Stimulated activated memory B cell treated with anti-CD40 and anti-IgM and Interleukin-4, amounts not matched to agents 10 μg/mL and 1 μg/mL and 100 μg/mL, for 72 hours (primary cell): Measurements from ENCODE around the gene CADM1.

Experiments used
- ATAC-seq: fragments of 150-1000 bp; cut with Tn5 transposase; 2 replicates; pipeline ENCODE4 v1.10.0; 2021
- H3K27ac Mint-ChIP-seq: one replicate; pipeline ENCODE4 v1.8.0; 2022; ENCODE audit warnings: mild to moderate bottlenecking, mixed read lengths
- H3K27me3 Mint-ChIP-seq: one replicate; pipeline ENCODE4 v1.8.0; 2022; ENCODE audit warnings: mixed read lengths
- H3K36me3 Mint-ChIP-seq: one replicate; pipeline ENCODE4 v1.8.0; 2022; ENCODE audit warnings: mixed read lengths
- H3K4me1 Mint-ChIP-seq: one replicate; pipeline ENCODE4 v1.8.0; 2022; ENCODE audit warnings: mixed read lengths
- H3K4me3 Mint-ChIP-seq: one replicate; pipeline ENCODE4 v1.8.0; 2022; ENCODE audit warnings: mild to moderate bottlenecking, moderate library complexity, mixed read lengths
- H3K9me3 Mint-ChIP-seq: one replicate; pipeline ENCODE4 v1.8.0; 2022; ENCODE audit warnings: mixed read lengths

Gene CADM1

DNA sequence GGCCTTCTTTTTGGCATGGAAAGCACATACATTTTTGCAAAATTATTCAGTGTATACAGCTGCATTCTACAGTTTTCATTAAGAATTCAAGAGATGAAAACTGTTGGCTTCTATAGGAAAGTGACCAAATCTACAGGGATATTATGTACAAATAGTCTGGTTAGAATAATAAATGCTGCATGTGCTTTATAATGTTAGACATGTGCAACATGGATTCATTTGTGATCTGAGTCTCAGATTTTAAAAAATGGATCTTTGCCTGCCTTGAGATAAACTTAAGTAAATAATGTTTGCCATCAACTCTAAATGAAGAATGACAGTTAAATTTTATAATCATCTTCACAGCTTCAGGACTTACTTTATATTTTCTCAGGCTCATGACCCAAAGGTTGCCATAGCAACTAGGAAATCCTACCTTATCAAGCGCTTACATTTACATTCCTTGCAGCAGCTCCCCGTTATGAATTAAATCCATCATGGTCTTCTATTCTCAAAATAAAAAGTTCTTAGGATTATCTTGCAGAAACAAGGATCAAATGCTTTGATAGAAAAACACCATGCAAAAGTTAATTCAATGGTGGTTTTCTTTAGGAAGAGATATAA is 200.2 kb downstream of the CADM1 start:
- H3K27ac Mint-ChIP-seq, result no peak overlapping the region
- ATAC-seq, result no peak
- no peaks in the 10 kb centered on the region for H3K9me3 Mint-ChIP-seq
- H3K4me3 Mint-ChIP-seq, result no peak overlapping the region
- no peaks in the 10 kb centered on the region for H3K36me3 Mint-ChIP-seq
- no peaks in the 10 kb centered on the region for H3K4me1 Mint-ChIP-seq
- no peaks in the 10 kb centered on the region for H3K27me3 Mint-ChIP-seq

- Mint-ChIP-seq H3K27me3 (no peaks in the 10 kb centered on the region), H3K36me3 (no peaks in the 10 kb centered on the region), H3K27ac (no peak overlapping the region)
Measured at GRCh38 chr11:115302946-115303703, 201.1 kb downstream of the CADM1 start.

DNA sequence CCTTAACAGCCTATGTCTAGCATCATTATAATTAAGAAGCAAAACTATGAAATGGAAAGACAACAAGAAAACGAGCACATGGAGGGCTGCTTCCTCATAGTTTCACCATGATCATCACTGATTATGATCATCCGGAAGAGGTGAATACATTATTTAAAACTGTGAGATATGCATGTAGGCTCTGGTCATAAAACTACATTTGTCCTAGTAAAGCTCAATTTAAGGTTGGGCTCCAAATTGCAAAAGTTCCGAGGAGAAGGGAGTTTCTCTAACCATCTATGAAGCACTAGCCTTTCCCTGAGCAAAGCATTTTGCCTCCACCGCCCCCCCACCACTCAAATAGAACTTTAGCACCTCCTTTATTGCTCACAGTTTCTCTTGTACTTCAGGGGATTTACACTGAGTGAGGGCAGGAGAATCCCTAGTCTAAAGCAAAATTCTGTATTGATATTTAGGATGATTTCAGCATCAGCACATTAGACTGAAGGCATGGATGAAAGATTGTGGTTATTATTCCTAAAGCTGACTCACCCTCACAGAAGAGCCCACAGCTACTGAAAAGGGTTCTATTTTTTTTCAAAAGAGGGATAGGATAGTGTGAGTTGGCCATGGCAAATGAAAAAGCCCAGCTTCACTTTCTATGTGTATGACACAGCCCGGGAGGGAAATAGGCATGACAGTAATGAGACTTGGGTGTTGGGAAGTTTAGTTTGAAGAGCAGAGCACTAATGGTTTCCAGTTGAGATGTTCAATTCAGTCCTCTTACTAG is 203.4 kb downstream of the CADM1 start:
- H3K27ac Mint-ChIP-seq, result no peak overlapping the region
- H3K9me3 Mint-ChIP-seq, result no peaks in the 10 kb centered on the region
- H3K4me1 Mint-ChIP-seq, result no peaks in the 10 kb centered on the region
- no peaks in the 10 kb centered on the region for H3K36me3 Mint-ChIP-seq
- H3K4me3 Mint-ChIP-seq, result no peak overlapping the region
- ATAC-seq, result no peak
- no peaks in the 10 kb centered on the region for H3K27me3 Mint-ChIP-seq

More at GRCh38 chr11:115302946-115303703, 201.1 kb downstream of the CADM1 start:
- no peak for ATAC-seq
- no peaks in the 10 kb centered on the region for H3K4me1 Mint-ChIP-seq
- no peaks in the 10 kb centered on the region for H3K9me3 Mint-ChIP-seq
- no peak overlapping the region for H3K4me3 Mint-ChIP-seq

GRCh38 chr11:115298300-115299012 is 205.8 kb downstream of the CADM1 start:
- H3K4me3 Mint-ChIP-seq, result no peak overlapping the region
- H3K27ac Mint-ChIP-seq, result no peak overlapping the region
- no peaks in the 10 kb centered on the region for H3K36me3 Mint-ChIP-seq
- ATAC-seq, result no peak
- H3K4me1 Mint-ChIP-seq, result no peaks in the 10 kb centered on the region
- no peaks in the 10 kb centered on the region for H3K9me3 Mint-ChIP-seq
- no peaks in the 10 kb centered on the region for H3K27me3 Mint-ChIP-seq

DNA sequence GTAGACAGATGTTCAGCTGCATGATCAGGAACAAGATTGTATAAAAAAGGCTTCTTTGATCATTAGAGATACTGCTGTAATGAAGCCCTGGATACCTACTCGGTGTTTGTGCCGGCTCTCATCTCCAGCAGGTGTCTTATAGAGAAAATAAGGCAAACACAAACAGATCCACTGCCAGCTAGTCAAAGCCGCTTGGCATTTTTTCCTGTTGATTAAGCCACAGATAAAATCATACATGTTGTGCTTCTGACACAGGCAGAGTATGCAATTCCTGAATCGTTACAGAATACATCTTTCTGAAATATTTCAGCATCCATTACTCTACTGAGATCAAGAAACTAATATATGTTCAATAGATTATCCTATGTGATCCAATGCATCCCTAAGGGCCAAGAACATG is 206.9 kb downstream of the CADM1 start:
- no peaks in the 10 kb centered on the region for H3K27me3 Mint-ChIP-seq
- ATAC-seq, result no peak
- H3K27ac Mint-ChIP-seq, result no peak overlapping the region
- no peaks in the 10 kb centered on the region for H3K9me3 Mint-ChIP-seq
- H3K4me1 Mint-ChIP-seq, result no peaks in the 10 kb centered on the region
- H3K36me3 Mint-ChIP-seq, result no peaks in the 10 kb centered on the region
- no peak overlapping the region for H3K4me3 Mint-ChIP-seq

DNA sequence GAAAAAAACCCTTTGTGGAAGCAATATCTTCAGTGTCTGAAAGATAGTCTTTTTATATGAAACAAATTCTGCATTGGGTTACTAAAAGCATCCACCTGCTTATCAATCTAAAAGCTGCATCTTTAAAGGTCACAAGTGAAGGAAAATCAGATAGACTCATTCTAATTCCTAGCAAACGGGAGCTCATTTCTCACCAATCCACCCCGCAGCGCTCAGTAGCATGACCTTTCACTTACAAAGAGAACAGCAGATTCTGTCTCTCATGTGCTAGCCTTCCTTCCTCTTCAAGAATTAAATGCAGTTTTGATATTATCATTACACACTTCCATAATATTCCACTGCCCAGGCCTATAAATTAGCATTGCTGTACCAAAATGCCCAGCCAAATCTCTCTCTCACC is 212.9 kb downstream of the CADM1 start:
- Mint-ChIP-seq H3K4me1 (no peaks in the 10 kb centered on the region), H3K27me3 (peaks cover 7% of the 10 kb centered on the region), H3K9me3 (no peaks in the 10 kb centered on the region), H3K27ac (no peak overlapping the region), H3K36me3 (no peaks in the 10 kb centered on the region), H3K4me3 (no peak overlapping the region)
- no peak for ATAC-seq

GRCh38 chr11:115290893-115291292 is 213.3 kb downstream of the CADM1 start:
- Mint-ChIP-seq H3K36me3 (no peaks in the 10 kb centered on the region), H3K4me3 (no peak overlapping the region), H3K27me3 (peaks cover 7% of the 10 kb centered on the region), H3K4me1 (no peaks in the 10 kb centered on the region), H3K9me3 (no peaks in the 10 kb centered on the region), H3K27ac (no peak overlapping the region)
- no peak for ATAC-seq

DNA sequence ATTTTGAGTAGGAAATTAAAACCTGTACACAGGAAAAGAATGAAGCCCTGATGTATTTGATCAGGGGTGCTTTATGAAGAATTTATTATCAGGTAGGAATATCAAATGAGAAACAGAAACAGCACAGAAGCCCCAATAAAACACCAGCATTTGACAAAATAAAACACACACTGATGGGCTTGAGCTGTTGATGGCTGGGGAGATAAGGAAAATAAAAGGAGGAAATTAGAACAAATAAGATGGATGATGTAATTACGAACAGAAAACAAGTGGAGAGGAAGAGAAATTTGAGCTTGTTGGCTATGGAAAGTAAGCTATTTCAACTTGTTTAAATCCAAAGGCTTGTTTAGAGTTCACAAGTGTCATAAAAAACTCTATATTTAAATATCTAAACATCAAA is 213.7 kb downstream of the CADM1 start:
- no peaks in the 10 kb centered on the region for H3K4me1 Mint-ChIP-seq
- H3K27me3 Mint-ChIP-seq, result peaks cover 7% of the 10 kb centered on the region
- no peaks in the 10 kb centered on the region for H3K36me3 Mint-ChIP-seq
- no peak overlapping the region for H3K4me3 Mint-ChIP-seq
- H3K27ac Mint-ChIP-seq, result no peak overlapping the region
- H3K9me3 Mint-ChIP-seq, result no peaks in the 10 kb centered on the region
- no peak for ATAC-seq

DNA sequence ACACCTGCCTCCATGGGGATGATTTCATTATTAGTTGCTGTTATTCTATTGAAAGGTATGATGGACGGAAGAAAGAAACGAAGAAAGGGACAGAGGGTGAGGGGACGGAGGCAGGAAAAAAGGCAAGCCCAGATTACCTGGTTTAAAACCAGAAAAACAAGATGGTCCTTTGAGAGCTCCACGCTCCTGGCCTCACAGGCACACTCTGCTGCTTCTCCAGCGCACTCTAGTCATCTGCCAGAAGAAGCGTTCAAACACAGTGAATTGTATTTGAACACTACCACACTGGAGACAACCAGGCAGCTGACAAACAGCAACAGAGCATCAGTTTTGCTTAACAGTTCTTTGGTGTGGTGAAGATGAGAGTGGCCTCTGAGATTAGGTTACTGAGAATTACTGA is 216.9 kb downstream of the CADM1 start:
- Mint-ChIP-seq H3K9me3 (no peaks in the 10 kb centered on the region), H3K4me1 (no peaks in the 10 kb centered on the region), H3K27ac (no peak overlapping the region), H3K4me3 (no peak overlapping the region), H3K27me3 (peaks cover 7% of the 10 kb centered on the region), H3K36me3 (no peaks in the 10 kb centered on the region)
- no peak for ATAC-seq

DNA sequence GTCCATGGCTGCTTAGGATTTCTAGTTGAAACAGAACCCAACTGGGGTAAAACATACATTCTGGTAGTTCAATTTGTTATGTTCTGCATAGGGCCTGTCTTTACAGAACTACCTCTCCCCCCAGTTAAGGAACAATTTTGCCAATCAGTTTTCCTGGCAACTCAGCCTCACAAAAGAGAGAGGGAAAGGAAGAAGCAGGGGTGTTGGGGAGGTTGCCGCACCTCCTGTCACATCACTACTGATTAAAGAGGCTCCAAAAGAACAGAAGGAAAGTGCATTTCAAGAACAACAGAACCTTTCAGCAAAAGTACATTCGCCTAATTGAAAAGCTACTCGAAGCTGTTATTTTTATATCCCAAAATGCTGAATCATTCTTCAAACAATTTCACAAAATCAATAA is 217.6 kb downstream of the CADM1 start:
- Mint-ChIP-seq H3K9me3 (no peaks in the 10 kb centered on the region), H3K36me3 (no peaks in the 10 kb centered on the region), H3K27ac (no peak overlapping the region), H3K27me3 (peaks cover 7% of the 10 kb centered on the region), H3K4me3 (no peak overlapping the region), H3K4me1 (no peaks in the 10 kb centered on the region)
- no peak for ATAC-seq

DNA sequence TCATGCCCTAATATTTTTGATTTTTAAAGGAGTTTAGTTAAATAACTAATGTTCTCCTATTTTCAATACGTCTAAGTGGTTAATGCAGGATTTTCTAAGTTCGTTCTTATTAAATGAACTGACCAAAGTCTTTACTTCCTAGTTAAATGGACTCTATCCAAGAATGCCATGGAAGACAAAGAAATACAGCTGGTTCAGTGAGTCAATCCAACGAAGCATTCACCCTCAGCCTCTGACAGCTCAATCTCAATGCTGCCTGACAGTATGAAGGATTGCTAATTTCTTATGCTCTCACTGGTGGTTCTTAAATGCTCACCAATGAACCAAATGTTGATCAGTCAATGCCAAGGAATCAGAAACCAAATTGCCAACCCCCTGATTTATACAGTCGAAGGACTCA is 219.4 kb downstream of the CADM1 start:
- H3K27ac Mint-ChIP-seq, result no peak overlapping the region
- no peaks in the 10 kb centered on the region for H3K4me1 Mint-ChIP-seq
- no peak overlapping the region for H3K4me3 Mint-ChIP-seq
- H3K9me3 Mint-ChIP-seq, result no peaks in the 10 kb centered on the region
- no peak for ATAC-seq
- no peaks in the 10 kb centered on the region for H3K36me3 Mint-ChIP-seq
- peaks cover 2% of the 10 kb centered on the region for H3K27me3 Mint-ChIP-seq

DNA sequence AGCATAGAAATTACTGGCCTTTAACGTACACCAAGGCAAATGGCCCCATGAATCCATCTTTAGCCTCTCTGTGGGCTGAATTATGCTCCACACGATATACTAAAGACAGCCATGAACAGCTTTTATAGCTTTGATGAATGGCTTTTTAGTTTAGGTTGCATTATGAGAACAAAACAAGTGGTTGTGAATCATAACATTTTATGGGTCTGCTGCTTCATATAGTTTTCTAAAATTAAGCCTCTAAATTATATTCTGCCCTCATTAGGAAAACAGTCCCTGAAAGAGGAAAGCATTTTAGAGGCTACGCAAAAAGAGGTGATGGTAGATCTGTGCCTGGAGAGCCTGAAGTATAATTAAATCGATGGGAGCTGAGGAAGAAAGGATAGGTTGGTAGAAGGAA is 221.3 kb downstream of the CADM1 start:
- Mint-ChIP-seq H3K27ac (no peak overlapping the region), H3K36me3 (no peaks in the 10 kb centered on the region), H3K9me3 (no peaks in the 10 kb centered on the region), H3K4me3 (no peak overlapping the region), H3K27me3 (no peaks in the 10 kb centered on the region), H3K4me1 (no peaks in the 10 kb centered on the region)
- ATAC-seq, result no peak

DNA sequence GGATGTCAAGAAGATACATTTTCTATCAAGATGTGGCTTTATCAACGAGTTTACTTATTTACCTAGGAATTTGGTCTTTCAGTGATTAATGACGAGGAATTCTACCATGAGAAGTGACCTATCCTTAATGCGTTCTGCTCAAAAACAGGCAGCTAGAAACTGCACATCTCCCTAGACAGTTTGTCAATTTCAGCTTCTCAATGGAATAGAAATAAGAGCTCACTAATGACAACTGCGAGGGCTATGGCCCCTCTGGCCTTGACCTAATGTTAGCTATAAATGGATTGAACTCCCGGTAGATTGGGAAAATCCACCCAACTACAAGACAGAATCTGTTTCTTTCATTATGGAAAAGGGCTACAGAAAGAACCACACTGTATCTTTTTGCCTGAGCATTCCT is 223.4 kb downstream of the CADM1 start:
- no peaks in the 10 kb centered on the region for H3K27me3 Mint-ChIP-seq
- no peak overlapping the region for H3K27ac Mint-ChIP-seq
- H3K4me1 Mint-ChIP-seq, result no peaks in the 10 kb centered on the region
- no peaks in the 10 kb centered on the region for H3K9me3 Mint-ChIP-seq
- H3K4me3 Mint-ChIP-seq, result no peak overlapping the region
- no peaks in the 10 kb centered on the region for H3K36me3 Mint-ChIP-seq
- no peak for ATAC-seq

DNA sequence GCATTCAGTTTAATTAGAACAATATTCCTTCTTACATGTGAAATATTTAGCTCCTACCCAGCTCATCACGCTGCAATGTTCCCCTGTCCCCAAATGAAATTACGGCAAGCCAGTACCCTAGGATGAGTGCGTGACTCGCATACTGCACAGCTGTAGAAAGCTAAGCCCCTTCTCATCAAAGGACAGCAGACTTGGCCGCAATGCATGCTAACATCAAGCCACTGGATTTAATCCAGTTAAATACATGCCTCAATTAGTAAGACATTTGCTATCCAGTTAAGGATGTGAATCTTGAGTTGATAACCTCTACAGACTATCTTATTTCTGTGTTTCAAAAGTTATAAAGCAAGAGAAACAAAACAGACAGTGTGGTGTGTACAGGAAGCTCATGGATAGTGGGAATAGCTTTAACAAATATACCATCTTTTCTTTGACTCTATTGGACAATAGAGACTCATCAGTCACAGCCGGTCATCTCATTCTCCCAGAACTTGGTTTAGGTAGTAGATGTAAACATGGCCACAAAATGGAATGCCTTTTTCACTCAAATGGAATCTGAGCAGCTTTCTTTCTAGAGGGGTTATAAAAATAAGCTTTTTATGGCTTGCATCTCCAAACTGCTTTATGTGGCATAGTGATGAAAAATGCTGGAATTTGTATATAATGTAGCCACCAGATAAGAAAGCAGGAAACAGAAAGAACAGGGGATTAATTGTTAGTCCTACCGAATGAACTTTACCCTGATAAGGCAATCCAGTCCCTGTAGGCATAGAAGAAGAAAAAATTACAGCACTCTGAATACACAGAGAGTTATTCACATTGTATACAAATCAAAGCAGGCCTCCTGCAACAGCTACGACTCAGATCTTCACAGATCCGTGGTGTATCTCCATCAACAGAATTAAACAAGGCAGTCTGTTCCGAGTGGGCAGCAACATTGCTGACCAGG is 224.1 kb downstream of the CADM1 start:
- Mint-ChIP-seq H3K27ac (no peak overlapping the region), H3K27me3 (no peaks in the 10 kb centered on the region), H3K36me3 (no peaks in the 10 kb centered on the region), H3K4me1 (peaks cover 3% of the 10 kb centered on the region), H3K4me3 (no peak overlapping the region), H3K9me3 (peaks cover 1% of the 10 kb centered on the region)
- ATAC-seq, result no peak
